Activated CD8-positive, alpha-beta memory T cell treated with anti-CD3 and anti-CD28 coated beads, Interleukin-2, amount 50 U/mL, for 1 hour (primary cell): Measurements from ENCODE around the gene WWP2.
"Not testable (repeated sequence)": the region's sequence is repeated elsewhere in the genome, so short reads cannot be mapped to it uniquely, and the experiment has no call there.

Experiments
- DNase-seq: peaks from one replicate; pipeline ENCODE4 v3.0.0-alpha.2; 2020; ENCODE audit errors: extremely low read depth

Gene WWP2

DNA sequence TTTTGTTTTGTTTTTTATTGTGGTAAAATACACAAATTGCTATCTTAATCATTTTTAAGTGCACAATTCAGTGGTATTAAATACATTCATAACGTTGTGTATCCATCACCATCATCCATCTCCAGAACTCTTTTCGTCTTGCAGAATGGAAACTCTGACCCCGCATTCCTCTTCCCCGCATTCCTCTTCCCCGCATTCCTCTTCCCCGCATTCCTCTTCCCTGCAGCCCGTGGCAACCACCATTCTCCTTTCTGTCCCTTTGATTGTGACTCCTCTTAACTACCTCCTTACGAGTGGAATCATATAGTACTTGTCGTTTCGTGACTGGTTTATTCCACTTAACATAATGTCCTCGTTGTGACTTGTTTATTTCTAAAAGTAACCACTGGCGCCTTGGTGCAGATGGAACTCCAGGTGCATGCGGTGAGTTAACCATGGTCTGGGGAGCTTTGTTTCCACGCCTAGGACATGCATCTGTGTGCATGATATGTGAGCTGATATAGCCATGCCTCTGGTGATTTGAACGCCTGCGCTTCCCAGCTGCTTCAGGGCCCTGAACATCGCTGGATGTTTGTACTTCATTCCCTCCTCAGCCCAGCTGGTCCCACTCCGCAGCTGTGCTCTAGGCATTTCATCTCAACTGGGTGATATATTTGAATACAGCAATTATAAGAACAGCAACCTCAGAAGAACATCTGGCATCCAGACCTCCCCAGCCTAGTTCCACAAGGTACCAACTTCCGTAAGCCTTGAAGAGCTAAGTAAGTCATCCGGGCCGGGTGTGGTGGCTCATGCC, 181.3 kb downstream of the WWP2 start:
- DNase-seq = not testable (repeated sequence)

GRCh38 chr16:69950411-69950810, 188.3 kb downstream of the WWP2 start:
- not testable (repeated sequence) for DNase-seq

- DNase-seq = not testable (repeated sequence)
These were observed 189.0 kb downstream of the WWP2 start, which contains the start of gene CLEC18A for GRCh38 chr16:69951017-69951671. Gene CLEC18A (plus strand): TSS chr16:69951334. CDS start chr16:69951367, 33 bp downstream.

DNA sequence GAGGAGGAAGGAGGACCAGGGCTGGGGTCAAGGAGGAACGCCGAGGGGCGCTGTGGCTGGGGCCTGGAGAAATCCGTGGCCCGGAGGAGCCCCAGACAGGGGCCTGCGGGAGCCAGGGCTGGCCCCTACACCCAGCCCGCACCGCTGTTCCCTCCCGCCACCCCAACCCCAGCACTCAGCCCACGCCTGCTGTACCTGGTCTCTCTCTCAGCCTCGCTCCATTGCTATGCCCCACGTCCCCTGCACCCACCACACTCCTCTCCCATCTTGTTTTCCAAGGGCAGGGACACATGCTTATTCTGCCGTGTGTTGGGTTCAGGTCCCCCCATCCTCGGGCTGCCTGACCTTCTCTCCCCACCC, 189.5 kb downstream of the WWP2 start:
- not testable (repeated sequence) for DNase-seq

DNA sequence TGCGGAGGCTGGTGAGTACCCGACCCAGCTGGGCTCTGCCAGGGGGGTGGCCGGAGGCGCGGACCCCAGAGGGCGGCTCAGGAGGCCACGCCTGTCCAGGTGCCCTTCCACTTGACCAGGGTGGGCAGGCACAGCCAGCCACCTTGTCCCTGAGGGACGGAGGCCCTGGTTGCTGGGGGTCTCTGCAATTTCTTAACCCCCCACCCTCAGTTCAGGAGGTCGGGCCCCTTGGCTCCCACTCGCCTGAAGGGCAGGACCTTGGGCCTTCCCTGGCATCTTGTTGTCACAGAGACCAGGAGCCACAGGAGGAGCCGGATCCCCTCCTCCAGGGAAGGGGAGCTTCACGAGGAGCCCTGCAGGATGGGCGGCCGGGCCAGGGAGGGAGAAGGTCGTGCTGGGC, 190.0 kb downstream of the WWP2 start:
- DNase-seq = not testable (repeated sequence)

- not testable (repeated sequence) for DNase-seq
These were observed 190.6 kb downstream of the WWP2 start for GRCh38 chr16:69952572-69953355.

DNA sequence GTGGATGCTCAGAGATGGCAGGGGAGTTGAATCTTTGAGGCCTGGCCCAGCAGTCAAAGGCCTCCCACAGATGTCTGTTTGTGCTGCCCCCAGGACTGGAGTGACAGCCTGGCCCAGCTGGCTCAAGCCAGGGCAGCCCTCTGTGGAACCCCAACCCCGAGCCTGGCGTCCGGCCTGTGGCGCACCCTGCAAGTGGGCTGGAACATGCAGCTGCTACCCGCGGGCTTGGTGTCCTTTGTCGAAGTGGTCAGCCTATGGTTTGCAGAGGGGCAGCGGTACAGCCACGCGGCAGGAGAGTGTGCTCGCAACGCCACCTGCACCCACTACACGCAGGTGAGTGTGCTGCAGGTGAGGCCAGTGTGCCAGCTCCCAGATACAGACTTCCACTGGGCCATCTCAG, 192.1 kb downstream of the WWP2 start:
- not testable (repeated sequence) for DNase-seq

DNA sequence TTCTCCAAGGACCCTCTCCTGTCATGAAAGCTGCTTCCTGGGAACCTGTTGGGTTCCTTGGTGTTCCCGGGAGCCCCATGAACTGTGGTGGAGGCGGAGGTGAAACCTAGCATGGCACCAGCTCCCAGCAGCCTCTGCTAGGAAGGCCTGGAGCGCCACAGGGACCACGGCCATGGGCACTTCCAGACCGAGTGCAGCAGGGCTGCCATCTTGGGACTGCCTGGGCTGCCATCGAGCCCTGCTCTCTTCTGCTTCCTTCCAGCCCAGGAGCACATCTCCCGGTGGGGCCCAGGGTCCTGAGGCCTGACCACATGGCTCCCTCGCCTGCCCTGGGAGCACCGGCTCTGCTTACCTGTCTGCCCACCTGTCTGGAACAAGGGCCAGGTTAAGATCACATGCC, 201.2 kb downstream of the WWP2 start:
- not testable (repeated sequence) for DNase-seq

- not testable (repeated sequence) for DNase-seq
These were observed 203.0 kb downstream of the WWP2 start for GRCh38 chr16:69964960-69965660.

DNA sequence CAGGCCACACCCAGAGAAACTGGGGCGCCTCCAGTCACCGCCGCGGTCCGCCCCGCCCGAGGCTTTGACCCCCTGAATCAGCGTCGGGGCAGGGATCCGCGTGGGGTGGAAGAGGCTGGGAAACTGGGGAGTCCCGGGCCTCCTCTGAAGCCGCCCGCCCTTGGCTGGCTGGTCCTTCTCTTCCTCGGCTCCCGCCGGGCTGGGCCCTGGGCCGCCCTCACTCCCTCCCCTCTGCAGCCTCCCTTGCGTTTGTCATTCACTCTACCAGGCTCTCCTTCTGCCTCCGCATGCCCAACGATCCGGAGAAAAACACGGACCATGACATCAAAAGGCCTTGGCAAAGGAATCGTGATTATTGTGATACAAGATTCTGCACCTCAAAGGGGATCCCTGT, 203.5 kb downstream of the WWP2 start:
- DNase-seq = not testable (repeated sequence)

DNA sequence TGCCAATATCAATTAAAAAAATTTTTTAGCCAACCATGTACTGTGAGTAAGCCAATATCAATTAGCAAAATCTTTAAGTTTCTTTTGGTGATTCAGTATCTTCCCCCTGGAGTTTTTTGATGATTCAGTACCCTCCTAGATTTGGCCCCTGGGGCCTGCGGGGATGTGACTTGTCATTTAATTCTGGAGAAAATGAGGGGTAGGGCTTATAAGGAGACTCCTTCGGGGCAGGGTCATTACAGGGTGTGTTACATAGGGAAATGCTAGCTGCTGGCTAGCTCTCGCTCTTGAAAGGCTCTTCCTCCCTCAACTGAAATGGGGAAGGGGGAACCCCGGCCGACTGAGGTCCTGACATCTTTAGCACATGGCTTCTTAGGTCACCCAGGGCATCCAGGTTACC, 205.6 kb downstream of the WWP2 start:
- not testable (repeated sequence) for DNase-seq

DNA sequence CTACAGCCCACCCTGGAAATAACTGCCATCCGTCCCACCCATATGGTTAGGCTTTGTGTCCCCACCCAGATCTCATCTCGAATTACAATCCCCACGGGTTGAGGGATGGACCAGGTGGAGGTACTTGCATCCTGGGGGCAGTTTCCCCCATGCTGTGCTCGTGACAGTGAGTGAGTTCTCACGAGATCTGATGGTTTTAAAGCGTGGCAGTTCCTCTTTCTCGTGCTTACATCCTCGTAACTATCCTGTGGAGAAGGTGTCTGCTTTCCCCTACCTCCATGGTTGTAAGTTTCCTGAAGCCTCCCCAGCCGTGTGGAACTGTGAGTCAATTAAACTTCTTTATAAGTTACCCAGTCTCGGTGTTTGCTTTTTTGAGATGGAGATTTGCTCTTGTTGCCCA, 206.0 kb downstream of the WWP2 start:
- DNase-seq = not testable (repeated sequence)

DNA sequence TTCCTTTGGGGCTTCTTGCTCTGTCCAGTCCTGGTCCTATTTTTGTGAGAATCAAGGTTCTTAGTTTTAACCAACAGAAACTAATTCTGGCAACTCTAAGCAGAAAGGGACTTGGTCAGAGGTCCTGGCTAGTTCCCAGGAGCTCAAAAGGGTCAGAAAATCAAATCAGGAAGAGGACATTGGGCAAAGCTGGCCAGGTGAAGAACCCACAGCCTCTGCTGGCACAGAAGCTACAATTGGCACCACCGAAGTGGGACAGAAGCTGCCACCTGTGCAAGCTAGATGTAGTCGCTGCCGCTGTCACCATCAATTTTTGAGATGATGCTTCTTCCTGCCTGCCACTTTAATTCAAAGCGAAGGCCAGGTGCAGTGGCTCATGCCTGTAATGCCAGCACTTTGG, 207.5 kb downstream of the WWP2 start:
- not testable (repeated sequence) for DNase-seq

GRCh38 chr16:69972120-69972519, 210.0 kb downstream of the WWP2 start:
- not testable (repeated sequence) for DNase-seq

- not testable (repeated sequence) for DNase-seq
These were observed 210.8 kb downstream of the WWP2 start for GRCh38 chr16:69972935-69973334.

- not testable (repeated sequence) for DNase-seq
These were observed 223.1 kb downstream of the WWP2 start for GRCh38 chr16:69985196-69985595.
